ENCODE measurements around the gene KIAA1217.

- no peak for TF ChIP-seq POLR2A (IDR thresholded peaks at IDR 0.05; ENCODE audit: low read depth, low read length)
- TF ChIP-seq TAF1 (IDR thresholded peaks at IDR 0.05; ENCODE audit: low read depth, low read length), result no peak
- no peak for TF ChIP-seq POU2F2 (IDR thresholded peaks at IDR 0.05; ENCODE audit: low read depth, low read length)
- no peak for TF ChIP-seq POLR2AphosphoS5 (IDR thresholded peaks at IDR 0.05; ENCODE audit: low read depth, low read length)
- no peak for TF ChIP-seq SPI1 (IDR thresholded peaks at IDR 0.05; ENCODE audit: low read depth, low read length)
- no peak for TF ChIP-seq PAX5 (IDR thresholded peaks at IDR 0.05; ENCODE audit: insufficient read depth, low read length, severe bottlenecking)
Observed at GRCh38 chr10:24376731-24377130, 167.8 kb downstream of the KIAA1217 start.

Measured in GM12891 (cell line).